Fibroblast of pulmonary artery (primary cell): ENCODE results near the gene PACS1.
A peak's percentile ranks its signal among the peaks of the same experiment; 100 is the strongest.
"Not testable (repeated sequence)": the region's sequence is repeated elsewhere in the genome, so short reads cannot be mapped to it uniquely, and the experiment has no call there.

Experiments used
- DNase-seq: peaks from one replicate; pipeline ENCODE4 v3.0.0-alpha.2; 2010; ENCODE audit warnings: low read depth
- H3K4me3 ChIP-seq: replicated peaks from 2 replicates; pipeline ENCODE4 v1.5.1; 2011; ENCODE audit warnings: low read depth, mild to moderate bottlenecking, control low read depth, low read length, moderate library complexity
- CTCF ChIP-seq: IDR thresholded peaks from 2 replicates; pipeline ENCODE4 v1.5.1; 2011; ENCODE audit warnings: mild to moderate bottlenecking, control low read depth, low read length, inconsistent platforms; ENCODE audit errors: missing control alignments

Gene PACS1

GRCh38 chr11:66075273-66075672 is 5.2 kb downstream of the PACS1 start:
- H3K4me3 ChIP-seq, result no peak overlapping the region
- DNase-seq, result no peak
- no peak for TF ChIP-seq CTCF

GRCh38 chr11:66076561-66076960 is 6.5 kb downstream of the PACS1 start:
- no peak for TF ChIP-seq CTCF
- DNase-seq, result peak; percentile 20
- no peak overlapping the region for H3K4me3 ChIP-seq

- H3K4me3 ChIP-seq, result no peak overlapping the region
- DNase-seq, result no peak
- TF ChIP-seq CTCF, result no peak
These were observed 7.9 kb downstream of the PACS1 start for GRCh38 chr11:66077927-66078326.

- DNase-seq, H3K4me3 ChIP-seq: not testable (repeated sequence)
These were observed 8.9 kb downstream of the PACS1 start for GRCh38 chr11:66078949-66079348.

- H3K4me3 ChIP-seq, result no peak overlapping the region
- TF ChIP-seq CTCF, result no peak
- peak; percentile 76 for DNase-seq
These were observed 10.2 kb downstream of the PACS1 start for GRCh38 chr11:66080055-66080817.

GRCh38 chr11:66081505-66081904 is 11.4 kb downstream of the PACS1 start:
- no peak overlapping the region for H3K4me3 ChIP-seq
- TF ChIP-seq CTCF, result no peak
- peak; percentile 29 for DNase-seq

- DNase-seq, result no peak
- TF ChIP-seq CTCF, result no peak
- no peak overlapping the region for H3K4me3 ChIP-seq
These were observed 13.1 kb downstream of the PACS1 start for GRCh38 chr11:66082946-66083698.
